Measurements from ENCODE around the gene INO80E. TPM values are rescaled to one million over a fixed set of nuclear protein-coding genes. Genes with fewer than 3 reads are reported as not detected.

The INO80E gene
- total and polyA plus RNA-seq, 12 donors, result 23.2 to 80.4 (median 31.1) TPM

DNA sequence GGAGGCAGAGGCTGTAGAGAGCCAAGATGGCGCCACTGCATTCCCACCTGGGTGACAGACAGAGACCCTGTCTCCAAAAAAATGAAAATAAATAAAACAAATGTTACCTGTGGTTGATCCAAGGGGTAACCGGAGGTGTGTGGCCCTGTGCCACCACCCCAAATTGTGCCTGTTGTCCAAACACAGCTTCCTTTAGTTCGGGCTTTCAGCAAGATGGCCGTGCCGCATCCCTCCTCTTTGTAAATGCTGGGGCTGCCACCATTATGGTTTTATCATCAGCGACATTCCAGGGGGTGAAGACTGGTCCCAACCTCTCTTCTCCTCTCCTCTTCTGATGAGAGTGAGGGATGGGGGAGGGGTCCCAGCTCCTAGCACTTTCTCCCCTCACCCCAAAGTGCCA is 26.8 kb downstream of the INO80E start, which contains the start of gene C16orf92:
Gene C16orf92 (plus strand): TSS at position 312 of the 400 bp plus-strand sequence. CDS start 143 bp downstream, outside the sequence.
- Histone ChIP-seq H3K4me1 (peaks cover 0 to 12% (median 9%) of the 10 kb centered on the region in 9 donors), H3K27me3 (peaks cover 0 to 29% (median 19%) of the 10 kb centered on the region in 7 donors), H3K4me3 (no peak within 1 kb of the TSS), H3K9me3 (no peaks in the 10 kb centered on the region), H3K27ac (no peak within 1 kb of the TSS), H3K36me3 (no peaks in the 10 kb centered on the region)
- no peak for DNase-seq
- ATAC-seq, result no peak
- TF ChIP-seq, protein P1, sequence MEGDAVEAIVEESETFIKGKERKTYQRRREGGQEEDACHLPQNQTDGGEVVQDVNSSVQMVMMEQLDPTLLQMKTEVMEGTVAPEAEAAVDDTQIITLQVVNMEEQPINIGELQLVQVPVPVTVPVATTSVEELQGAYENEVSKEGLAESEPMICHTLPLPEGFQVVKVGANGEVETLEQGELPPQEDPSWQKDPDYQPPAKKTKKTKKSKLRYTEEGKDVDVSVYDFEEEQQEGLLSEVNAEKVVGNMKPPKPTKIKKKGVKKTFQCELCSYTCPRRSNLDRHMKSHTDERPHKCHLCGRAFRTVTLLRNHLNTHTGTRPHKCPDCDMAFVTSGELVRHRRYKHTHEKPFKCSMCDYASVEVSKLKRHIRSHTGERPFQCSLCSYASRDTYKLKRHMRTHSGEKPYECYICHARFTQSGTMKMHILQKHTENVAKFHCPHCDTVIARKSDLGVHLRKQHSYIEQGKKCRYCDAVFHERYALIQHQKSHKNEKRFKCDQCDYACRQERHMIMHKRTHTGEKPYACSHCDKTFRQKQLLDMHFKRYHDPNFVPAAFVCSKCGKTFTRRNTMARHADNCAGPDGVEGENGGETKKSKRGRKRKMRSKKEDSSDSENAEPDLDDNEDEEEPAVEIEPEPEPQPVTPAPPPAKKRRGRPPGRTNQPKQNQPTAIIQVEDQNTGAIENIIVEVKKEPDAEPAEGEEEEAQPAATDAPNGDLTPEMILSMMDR (IDR thresholded peaks at IDR 0.05), result no peak
- 86 to 89% methylated on average over 6 of the region's 6 CpGs for WGBS, 2 donors
- intact Hi-C loops (cut with DNase I), result loop anchor here in 7 of 10 donors (5.0 to 10.0 kb wide), 4 partner anchors 161 to 328 kb away; partner anchors contain the start of gene CDIPT (in 1 of the 7)

DNA sequence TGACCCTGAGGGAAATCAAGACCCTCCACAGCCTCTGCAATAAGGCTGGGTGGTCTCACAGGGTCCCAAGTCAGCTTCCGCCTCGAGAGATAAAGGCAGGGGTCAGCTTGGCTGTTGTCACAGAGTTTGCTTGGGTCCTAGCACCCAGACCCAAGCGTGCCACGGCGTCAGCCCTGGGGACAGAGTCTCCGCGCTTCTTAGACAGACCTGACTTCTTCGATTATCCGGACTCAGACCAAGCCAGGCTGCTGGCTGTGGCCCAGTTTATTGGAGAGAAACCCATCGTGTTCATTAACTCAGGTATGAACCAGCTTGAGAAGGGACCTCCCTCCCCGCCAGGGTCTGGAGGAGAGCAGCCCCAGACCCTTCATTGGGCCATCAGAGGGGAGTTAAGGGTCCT is 27.5 kb downstream of the INO80E start:
- intact Hi-C loops (cut with DNase I), result loop anchor here in 7 of 10 donors (5.0 to 10.0 kb wide), 4 partner anchors 161 to 329 kb away; partner anchors contain the start of gene CDIPT (in 1 of the 7)
- TF ChIP-seq, protein P1 (IDR thresholded peaks at IDR 0.05), result no peak
- DNase-seq (no peak), ATAC-seq (no peak)
- peaks cover 0 to 12% (median 9%) of the 10 kb centered on the region in 9 donors for H3K4me1 ChIP-seq
- WGBS, 2 donors, result 80 to 82% methylated on average over 11 of the region's 11 CpGs
- no peak overlapping the region for H3K27ac ChIP-seq
- no peaks in the 10 kb centered on the region for H3K9me3 ChIP-seq
- H3K4me3 ChIP-seq, result no peak overlapping the region
- H3K36me3 ChIP-seq, result no peaks in the 10 kb centered on the region
- peaks cover 0 to 36% (median 24%) of the 10 kb centered on the region in 7 donors for H3K27me3 ChIP-seq

DNA sequence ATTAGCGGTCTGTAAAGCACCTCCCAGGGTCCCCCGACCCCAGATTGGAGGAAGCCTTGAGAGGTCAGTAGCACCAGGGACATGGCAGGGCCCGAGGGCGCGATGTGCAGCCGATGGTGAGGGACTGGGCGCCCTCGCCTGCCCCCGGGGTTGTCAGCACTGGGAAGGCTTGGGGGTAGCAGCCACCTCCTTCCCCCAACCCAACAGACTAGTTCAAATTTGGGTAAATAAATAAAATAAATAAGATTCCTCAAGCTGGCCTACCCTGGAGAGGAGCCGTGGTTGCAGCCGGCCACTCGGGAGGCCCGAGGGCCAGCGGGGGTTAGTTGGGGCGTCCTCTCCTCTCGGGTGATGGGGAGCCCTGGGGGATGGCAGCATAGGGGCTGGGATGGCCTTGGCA is 28.4 kb downstream of the INO80E start:
- TF ChIP-seq, protein P1 (IDR thresholded peaks at IDR 0.05), result no peak
- no peak for DNase-seq
- intact Hi-C loops (cut with DNase I), result loop anchor here in 7 of 10 donors (5.0 to 10.0 kb wide), 4 partner anchors 162 to 330 kb away; partner anchors contain the start of gene CDIPT (in 1 of the 7)
- H3K4me1 ChIP-seq, result peaks cover 0 to 12% (median 9%) of the 10 kb centered on the region in 9 donors
- ATAC-seq, result no peak
- H3K27me3 ChIP-seq, result peaks cover 4 to 45% (median 32%) of the 10 kb centered on the region in 7 donors
- H3K4me3 ChIP-seq, result no peak overlapping the region
- no peak overlapping the region for H3K27ac ChIP-seq
- WGBS, 2 donors, result 79 to 80% methylated on average over 16 of the region's 16 CpGs
- H3K36me3 ChIP-seq, result no peaks in the 10 kb centered on the region
- no peaks in the 10 kb centered on the region for H3K9me3 ChIP-seq

DNA sequence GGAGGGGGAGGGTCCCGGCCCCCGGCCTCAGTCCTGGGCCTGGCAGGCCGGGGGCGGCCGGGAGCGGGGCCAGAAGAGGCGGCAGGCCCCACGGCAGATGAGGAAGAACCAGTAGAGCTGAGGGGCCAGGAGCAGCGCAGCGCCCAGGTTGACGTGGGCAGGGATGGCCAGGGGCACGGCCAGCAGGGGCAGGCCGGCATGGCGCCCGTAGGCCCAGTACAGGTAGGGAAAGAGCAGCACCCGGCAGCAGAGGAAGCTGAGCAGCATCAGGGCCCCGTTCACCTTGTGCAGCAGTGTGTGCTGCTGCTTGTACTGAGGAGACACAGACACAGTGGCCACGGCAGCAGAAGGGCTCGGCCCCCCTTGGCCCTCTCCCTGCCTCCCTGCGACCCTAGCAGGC is 29.1 kb downstream of the INO80E start:
- ATAC-seq, result no peak

More for the DNA sequence above, 29.1 kb downstream of the INO80E start:
- intact Hi-C loops (cut with DNase I), result loop anchor here in 3 of 10 donors (5.0 to 10.0 kb wide), 3 partner anchors 323 to 330 kb away; no protein-coding TSS in a partner anchor
- Histone ChIP-seq H3K9me3 (no peaks in the 10 kb centered on the region), H3K36me3 (no peaks in the 10 kb centered on the region), H3K27ac (no peak overlapping the region), H3K4me3 (no peak overlapping the region), H3K27me3 (peaks cover 4 to 52% (median 40%) of the 10 kb centered on the region in 7 donors), H3K4me1 (peaks cover 0 to 12% (median 9%) of the 10 kb centered on the region in 9 donors)
- no peak for DNase-seq
- TF ChIP-seq, protein P1 (IDR thresholded peaks at IDR 0.05), result no peak
- WGBS, 2 donors, result 71 to 73% methylated on average over 20 of the region's 20 CpGs
